Fibroblast of skin of left quadriceps (primary cell): ENCODE data around the gene WLS.

ENCODE experiments used
- DNase-seq, 2 experiments: peaks; one replicate each; pipeline ENCODE4 v3.0.0-alpha.2; 2013; ENCODE audit warnings: low read depth in 2 of 2

Gene WLS

GRCh38 chr1:68085752-68086151 is 146.6 kb downstream of the WLS start:
- DNase-seq, result no peak

DNA sequence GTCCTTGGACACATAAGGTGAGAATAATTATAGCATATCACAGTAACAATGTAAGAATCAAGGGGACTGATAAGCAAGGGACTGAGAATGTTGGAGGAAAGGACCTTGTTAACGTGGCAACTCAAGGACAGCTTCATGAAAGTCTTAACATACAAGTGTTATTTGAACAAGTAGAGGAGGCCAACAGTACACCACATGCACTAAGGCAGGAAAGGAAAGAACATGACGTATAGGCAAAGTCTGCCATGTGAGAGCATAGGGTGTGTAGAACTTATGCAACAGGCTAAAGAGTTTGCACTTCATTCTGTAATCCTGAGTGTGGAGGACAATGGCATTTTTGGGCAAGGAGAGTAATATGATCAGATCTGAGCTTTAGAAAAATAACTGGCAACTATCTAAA is 148.6 kb downstream of the WLS start:
- no peak for DNase-seq

GRCh38 chr1:68081775-68082283 is 150.5 kb downstream of the WLS start:
- DNase-seq, result no peak

DNA sequence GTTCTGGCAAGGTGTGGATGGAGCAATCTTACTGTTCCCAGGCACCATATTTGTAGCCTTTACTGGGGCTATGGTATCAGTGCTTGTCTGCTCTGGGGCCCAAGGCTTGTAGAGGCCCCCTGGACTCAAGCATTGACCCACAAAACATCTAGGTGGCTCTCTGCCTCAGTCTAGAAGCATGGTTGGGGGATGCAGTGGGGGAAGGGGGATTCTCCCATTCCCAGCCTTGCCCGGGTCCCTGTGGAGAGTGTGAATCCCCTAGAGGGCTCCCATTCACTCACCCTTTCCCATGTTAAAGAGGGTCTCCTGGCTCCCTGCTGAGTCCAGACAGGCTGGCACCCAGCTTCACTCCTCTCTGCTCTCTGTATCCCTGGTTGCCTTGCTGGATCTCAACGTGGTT is 153.7 kb downstream of the WLS start:
- no peak for DNase-seq
